Hematopoietic multipotent progenitor cell treated with erythropoietin and hydrocortisone succinate and interleukin-3 and kit ligand, for 15 days (in vitro differentiated cells): ENCODE measurements around the gene FCSK.
A peak's percentile ranks its signal among the peaks of the same experiment; 100 is the strongest.
"Not testable (repeated sequence)": the region's sequence is repeated elsewhere in the genome, so short reads cannot be mapped to it uniquely, and the experiment has no call there.

ENCODE experiments used
- DNase-seq: peaks from one replicate; pipeline ENCODE4 v3.0.0-alpha.2; 2015; ENCODE audit warnings: low spot score

The FCSK gene

GRCh38 chr16:70454222-70455034 is at the start of gene FCSK:
Gene FCSK (plus strand): TSS chr16:70454595. CDS start chr16:70463191, 8,596 bp downstream.
- peak; percentile 75 for DNase-seq

GRCh38 chr16:70406104-70406503 is 48.3 kb upstream of the FCSK start:
- not testable (repeated sequence) for DNase-seq

GRCh38 chr16:70407811-70408274 is 46.6 kb upstream of the FCSK start:
- peak; percentile 58 for DNase-seq

- DNase-seq: no peak
These were observed 43.7 kb upstream of the FCSK start for GRCh38 chr16:70410734-70411133.

- no peak for DNase-seq
These were observed 42.0 kb upstream of the FCSK start for GRCh38 chr16:70412385-70412784.

- DNase-seq: not testable (repeated sequence)
These were observed 40.8 kb upstream of the FCSK start for GRCh38 chr16:70413572-70413971.

GRCh38 chr16:70416748-70417616 is 37.4 kb upstream of the FCSK start:
- DNase-seq: no peak

- no peak for DNase-seq
These were observed 36.7 kb upstream of the FCSK start for GRCh38 chr16:70417661-70418060.

- DNase-seq: no peak
These were observed 36.0 kb upstream of the FCSK start for GRCh38 chr16:70418274-70418992.

- no peak for DNase-seq
These were observed 35.4 kb upstream of the FCSK start for GRCh38 chr16:70418993-70419318.

GRCh38 chr16:70419384-70420327 is 34.7 kb upstream of the FCSK start:
- no peak for DNase-seq

- DNase-seq: no peak
These were observed 33.4 kb upstream of the FCSK start for GRCh38 chr16:70421014-70421413.

GRCh38 chr16:70421473-70422311 is 32.7 kb upstream of the FCSK start:
- peak; percentile 72 for DNase-seq

GRCh38 chr16:70422543-70422942 is 31.9 kb upstream of the FCSK start:
- no peak for DNase-seq

GRCh38 chr16:70427786-70428177 is 26.6 kb upstream of the FCSK start:
- DNase-seq: no peak

GRCh38 chr16:70428178-70428998 is 26.0 kb upstream of the FCSK start:
- peak; percentile 87 for DNase-seq

- DNase-seq: peak; percentile 34
These were observed 24.3 kb upstream of the FCSK start for GRCh38 chr16:70429888-70430666.

- peak; percentile 50 for DNase-seq
These were observed 23.5 kb upstream of the FCSK start for GRCh38 chr16:70430667-70431536.
